C4-2B (cell line): ENCODE results near the gene RPRD1B.

Source experiments
- H3K27ac ChIP-seq: fragments of 450-650 bp; 2 replicates; pipeline ENCODE4 v1.5.1; 2017
- CTCF ChIP-seq: fragments of 450-650 bp; conservative IDR thresholded peaks from 2 replicates; pipeline ENCODE4 v1.5.1; 2017; ENCODE audit warnings: mild to moderate bottlenecking
- ZFX ChIP-seq: fragments of 450-650 bp; IDR thresholded peaks from 2 replicates; pipeline ENCODE4 v1.6.1; 2017

The RPRD1B gene

GRCh38 chr20:38109591-38110524, 76.3 kb downstream of the RPRD1B start:
- TF ChIP-seq CTCF (no peak), ZFX (no peak)
- H3K27ac ChIP-seq, result peak overlapping the region; percentile 89

- no peak for TF ChIP-seq CTCF
- 0 out of 2 replicates have a peak, but pooled peaks have one; percentile 7 for TF ChIP-seq ZFX
- H3K27ac ChIP-seq, result peak overlapping the region; percentile 89
Observed at GRCh38 chr20:38110525-38111178, 77.1 kb downstream of the RPRD1B start.

- TF ChIP-seq ZFX (no peak), CTCF (no peak)
- H3K27ac ChIP-seq, result peak overlapping the region; percentile 89
Observed at GRCh38 chr20:38111366-38112232, 78.1 kb downstream of the RPRD1B start.

- H3K27ac ChIP-seq, result peak overlapping the region; percentile 89
- TF ChIP-seq ZFX, result no peak
- no peak for TF ChIP-seq CTCF
Observed at GRCh38 chr20:38112261-38112929, 78.8 kb downstream of the RPRD1B start.

GRCh38 chr20:38112930-38113294, 79.4 kb downstream of the RPRD1B start:
- H3K27ac ChIP-seq, result peak overlapping the region; percentile 89
- TF ChIP-seq ZFX, result no peak

- TF ChIP-seq CTCF (no peak; the same call in 1 of the 2 replicates), ZFX (no peak)
- H3K27ac ChIP-seq, result peak overlapping the region; percentile 89
Observed at GRCh38 chr20:38113401-38114325, 80.1 kb downstream of the RPRD1B start.
